Cerebellar cortex (tissue), 1 donor: ENCODE results near the gene BABAM2.

Experiments
- DNase-seq: peaks from one replicate; pipeline ENCODE4 v3.0.0-alpha.2; 2015; ENCODE audit warnings: low spot score

Gene BABAM2

DNA sequence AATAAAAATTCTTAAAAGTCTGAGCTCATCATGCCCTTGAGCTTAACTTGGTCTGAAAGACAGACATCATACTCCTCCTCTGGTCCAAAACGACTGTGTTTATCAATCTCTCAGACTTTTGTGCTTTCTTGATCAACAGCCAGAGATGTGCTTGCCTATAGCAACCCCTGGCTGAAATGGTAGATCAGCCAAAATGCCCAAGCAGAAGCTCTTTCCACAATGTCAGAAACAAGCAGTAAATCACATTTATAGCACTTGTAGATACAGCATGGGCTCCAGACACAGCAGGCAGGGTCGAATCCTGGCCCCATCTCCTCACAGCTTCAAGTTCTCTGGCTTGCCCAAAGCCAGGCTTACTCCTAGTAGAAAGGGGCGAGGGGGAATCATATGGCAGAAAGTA is 391.7 kb downstream of the BABAM2 start:
- no peak for DNase-seq

DNA sequence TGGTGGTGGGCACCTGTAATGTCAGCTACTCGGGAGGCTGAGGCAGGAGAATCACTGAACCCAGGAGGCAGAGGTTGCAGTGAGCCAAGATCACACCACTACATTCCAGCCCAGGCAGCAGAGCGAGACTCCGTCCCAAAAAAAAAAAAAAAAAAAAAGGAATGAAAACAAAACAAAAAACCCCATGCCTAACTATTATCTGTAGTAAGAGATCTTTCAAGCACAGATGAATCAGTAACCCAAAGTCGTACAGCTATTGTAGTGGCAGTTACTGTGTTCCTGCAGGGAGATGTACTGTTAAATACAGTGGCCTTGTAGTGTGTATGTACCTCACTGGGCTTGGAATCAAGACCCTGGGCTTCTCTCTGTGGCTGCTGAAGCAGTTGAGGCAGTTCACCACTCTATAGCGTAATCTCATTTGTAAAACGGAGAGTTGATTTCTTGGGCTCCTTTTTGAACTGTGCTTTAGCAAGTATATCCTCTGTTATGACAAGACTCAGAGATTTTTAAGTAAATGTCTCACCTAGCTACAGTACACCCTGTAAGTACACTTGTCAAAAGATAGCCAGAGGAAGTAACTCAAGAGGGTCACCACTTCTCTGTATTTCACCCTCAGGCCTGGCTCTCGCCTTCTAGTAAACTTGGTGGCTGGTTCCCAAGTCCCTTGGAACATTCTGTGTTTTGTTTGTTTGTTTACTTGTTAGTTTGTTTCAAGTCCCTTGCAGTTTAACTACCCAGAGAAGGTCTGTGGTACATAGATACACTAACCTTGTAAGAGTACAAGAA is 392.5 kb downstream of the BABAM2 start:
- no peak for DNase-seq

DNA sequence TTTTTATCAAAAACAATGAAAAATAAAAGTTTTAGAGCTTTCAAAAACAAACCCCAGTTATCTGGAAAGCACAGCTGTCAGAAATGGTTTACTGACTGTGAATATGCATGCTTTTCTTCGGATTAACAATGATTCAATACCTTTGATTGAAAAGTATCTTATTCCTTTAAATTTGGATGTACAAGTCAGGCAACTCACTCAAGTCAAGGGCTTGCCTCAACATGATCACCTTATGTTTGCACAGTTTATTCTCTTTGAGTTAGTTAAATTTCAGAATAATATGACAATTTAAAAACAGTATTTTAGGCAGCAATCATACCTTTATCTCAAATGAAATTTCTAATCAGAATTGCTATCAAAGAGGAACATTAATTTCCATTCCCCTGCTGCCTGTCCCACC is 393.3 kb downstream of the BABAM2 start:
- no peak for DNase-seq

DNA sequence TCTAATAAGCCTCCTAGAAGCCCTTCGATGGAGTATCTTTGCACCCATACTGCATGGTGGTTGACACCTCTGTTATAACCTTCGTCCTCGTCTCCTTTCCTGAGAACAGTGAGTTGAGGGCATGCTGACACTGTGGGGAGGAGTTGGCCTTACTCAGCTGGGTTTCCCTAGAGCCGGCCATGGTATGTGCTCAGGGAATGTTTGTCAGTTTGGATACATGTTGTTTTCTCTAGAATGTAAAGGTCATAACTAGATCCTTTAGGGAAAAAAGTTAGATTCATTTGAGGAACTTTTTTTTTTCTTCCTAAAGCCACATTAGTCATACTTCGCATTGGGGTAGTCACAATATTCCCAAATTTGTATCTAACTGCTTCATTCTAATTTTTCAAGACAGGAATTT is 396.1 kb downstream of the BABAM2 start:
- DNase-seq = no peak

DNA sequence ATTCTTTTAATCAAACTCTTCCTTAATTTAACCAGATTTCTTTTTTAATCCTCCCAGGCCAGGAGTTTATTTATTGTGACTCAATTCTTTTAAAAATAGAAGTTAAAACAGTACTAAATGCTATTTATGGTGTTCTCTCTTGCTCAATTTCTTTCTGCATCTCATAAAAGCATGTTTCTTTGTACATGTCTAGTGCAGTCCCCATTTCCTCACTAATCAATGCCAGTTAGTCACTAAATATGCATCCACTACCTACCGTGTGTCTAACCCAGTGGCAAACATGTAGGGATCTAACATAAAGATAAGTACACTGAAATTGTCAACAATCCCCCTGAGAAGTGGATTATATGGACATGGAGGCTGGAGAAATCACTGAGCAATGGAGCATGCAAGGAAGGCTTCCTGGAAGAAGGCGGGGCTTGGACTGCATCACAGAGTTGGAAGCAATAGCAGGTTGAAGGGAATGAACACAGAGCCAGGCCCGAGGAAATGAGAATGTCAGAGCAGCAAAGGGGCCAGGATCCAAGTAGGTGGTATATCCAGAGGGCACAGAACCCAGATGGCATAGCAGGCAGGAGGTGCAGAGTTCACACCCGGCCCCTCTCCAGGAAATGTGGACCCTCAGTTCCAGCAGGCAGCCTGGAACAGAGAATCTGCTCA is 396.9 kb downstream of the BABAM2 start:
- peak; percentile 52 for DNase-seq

DNA sequence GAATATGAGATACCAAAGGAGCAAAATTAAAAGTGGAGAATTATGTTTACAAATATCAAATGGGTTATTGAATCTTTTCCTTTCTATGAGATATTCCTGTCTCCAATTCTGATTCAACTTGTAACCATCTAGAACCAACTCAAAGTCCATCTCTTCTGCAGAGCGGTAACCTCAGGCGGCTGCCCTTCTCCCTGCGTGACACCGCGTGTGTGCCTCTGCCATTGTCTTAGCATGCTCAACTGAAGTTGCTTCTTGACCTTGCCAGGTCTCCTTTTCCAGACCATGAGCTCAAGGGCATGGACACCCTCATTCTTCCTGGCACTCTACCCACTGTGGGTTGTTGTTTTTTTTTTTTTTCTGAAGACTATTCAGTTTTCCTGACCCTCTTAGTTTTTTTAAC is 398.1 kb downstream of the BABAM2 start:
- no peak for DNase-seq

DNA sequence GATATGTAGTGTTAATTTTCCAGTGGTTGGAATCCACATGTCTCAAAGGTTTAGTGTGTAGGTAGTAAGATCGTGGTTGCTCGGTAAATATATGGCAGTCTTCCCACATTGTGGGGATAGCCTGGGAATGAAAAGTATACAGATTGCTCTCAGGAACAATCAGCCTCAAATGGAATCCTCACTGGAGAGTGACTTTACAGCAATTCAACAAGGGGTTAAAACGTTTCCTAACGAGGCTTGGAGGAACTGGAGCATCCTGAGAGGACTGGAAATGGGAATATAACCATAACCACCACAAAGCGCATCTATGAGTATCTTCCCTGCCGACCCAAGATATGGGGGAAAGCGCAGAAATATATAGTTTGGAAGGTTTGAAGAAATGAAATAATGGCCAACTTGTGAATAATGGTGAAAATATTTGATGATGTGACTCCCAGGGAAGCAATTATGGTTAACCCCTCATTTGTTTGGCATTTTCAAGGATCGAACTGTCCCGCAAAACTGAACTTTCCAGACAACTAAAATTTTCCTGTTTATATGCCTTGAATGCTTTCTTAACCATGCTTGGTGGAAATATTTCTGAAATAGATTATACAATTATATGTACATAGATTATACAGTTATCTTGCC is 401.4 kb downstream of the BABAM2 start:
- no peak for DNase-seq

DNA sequence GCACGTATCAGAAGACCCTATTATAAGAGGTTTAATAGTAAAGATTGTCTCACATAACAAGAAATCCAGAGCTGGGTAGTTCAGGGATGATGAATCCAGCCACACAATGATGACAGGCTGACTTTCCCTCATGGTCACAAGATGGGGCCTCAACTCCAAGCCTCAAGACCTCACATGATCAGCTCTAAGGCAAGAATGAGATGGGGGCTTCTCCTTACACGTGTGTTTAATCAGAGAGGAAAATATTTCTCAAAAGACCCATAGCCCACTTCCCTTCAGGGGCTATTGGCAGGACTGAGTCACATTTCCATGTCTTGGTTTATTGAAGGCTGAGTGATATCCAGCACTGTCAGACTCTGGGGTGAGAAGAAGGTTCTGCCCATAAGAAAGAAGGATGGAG is 402.0 kb downstream of the BABAM2 start:
- no peak for DNase-seq

DNA sequence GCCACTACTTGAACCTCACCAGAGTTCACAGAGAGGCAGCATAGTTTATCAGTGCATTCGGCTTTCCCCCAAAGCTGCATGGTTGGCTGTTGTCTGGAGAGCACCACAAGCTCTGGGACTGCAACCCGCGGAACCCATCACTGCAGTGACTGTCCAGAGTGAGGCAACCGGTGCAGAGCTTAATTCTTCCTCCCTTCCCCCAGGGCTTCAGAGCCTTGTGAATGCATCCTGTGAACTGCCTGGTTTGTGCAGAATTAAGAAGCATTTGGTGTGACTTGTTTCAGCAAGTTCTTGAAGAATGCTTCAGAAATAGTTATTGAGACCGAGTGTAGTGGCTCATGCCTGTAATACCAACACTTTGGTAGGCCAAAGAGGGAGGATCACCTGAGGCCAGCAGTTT is 402.9 kb downstream of the BABAM2 start:
- DNase-seq = no peak

DNA sequence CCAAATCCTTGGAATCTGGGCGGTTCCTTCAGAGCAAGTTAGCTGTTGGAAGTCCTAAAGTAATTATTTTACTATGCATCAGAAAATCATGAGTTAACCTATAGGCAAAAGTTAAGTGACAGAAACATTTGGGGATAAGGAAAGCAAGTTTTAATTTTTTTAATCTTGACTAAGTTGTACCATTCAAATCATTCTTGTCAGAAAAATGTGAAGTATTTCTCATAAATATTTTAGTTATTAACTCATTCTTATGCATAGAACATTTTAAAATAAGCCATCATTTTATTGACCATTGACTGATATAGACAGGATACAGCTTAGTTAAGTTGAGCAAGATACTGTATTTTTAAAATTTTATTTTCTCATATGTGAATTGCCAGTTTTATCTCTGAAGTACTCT is 403.9 kb downstream of the BABAM2 start:
- no peak for DNase-seq

DNA sequence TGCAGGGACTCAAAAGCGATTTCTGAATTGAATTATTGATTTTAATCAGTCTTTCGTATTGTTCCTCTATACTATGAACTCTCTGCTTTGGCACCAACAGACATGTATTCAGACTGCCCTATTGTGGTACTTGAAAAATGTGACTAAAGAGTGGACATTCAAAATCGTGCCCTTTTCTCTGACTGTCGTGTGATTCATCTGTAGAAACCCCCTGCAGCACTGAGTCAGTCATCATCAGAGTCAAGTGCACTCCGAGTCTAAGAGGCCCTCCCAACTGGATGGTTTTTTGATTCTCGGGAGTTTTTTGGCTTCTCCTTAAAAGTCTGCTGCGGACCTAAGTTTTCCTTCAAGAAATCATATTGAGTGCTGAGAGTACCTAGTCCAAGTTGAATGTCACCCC is 405.7 kb downstream of the BABAM2 start:
- DNase-seq = no peak

DNA sequence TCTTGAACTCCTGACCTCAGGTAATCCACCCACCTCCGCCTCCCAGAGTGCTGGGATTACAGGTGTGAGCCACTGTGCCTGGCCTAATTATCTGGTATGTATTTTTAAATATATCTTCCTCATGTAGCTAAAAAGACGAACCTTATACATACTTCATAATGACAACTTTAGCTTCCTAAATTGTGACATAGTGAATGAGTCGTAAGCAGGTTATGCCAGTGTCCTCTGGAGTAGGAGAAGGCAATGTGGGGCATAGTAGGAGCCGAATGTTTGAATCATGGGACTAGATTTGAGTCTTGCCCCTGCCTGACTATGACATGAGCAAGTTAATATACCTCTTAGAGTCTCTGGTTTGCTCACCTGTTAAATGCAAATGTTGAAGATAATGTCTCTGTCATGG is 406.4 kb downstream of the BABAM2 start:
- no peak for DNase-seq

DNA sequence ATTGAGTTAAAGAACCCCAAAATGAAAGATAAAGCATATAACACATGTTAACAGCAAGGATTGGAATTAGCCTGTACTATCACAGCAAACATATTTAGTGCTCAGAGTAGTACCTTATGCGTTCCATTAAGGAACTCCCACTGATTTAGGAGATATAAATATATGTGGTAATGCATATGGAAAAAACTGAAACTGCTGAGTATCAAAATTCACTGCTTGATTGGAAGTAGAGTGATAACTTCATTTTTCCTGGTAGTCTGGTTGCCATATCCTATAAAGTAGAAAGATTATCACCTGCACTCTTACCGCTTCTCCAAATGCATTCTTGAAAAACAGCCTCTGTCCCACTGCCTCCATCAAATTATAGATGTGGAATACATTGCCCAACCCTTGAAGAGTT is 407.0 kb downstream of the BABAM2 start:
- DNase-seq = no peak

DNA sequence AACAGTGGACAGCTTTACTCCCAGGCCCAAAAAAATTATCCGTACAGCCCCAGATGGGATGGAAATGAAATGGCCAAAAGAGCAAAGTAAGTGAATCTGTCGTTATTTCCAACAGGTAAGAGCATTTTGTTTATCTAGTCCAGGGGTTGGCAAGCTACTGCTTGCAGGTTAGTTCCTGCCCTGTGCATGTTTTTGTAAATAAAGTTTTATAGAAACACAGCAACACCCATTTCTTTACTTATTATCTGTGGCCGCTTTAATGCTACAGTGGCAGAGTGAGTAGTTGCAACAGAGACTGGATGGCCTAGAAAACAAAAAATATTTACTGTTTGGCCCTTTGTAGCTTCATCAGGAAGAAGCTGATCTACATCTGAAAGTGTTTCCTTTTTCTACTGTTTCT is 407.9 kb downstream of the BABAM2 start:
- DNase-seq = no peak

DNA sequence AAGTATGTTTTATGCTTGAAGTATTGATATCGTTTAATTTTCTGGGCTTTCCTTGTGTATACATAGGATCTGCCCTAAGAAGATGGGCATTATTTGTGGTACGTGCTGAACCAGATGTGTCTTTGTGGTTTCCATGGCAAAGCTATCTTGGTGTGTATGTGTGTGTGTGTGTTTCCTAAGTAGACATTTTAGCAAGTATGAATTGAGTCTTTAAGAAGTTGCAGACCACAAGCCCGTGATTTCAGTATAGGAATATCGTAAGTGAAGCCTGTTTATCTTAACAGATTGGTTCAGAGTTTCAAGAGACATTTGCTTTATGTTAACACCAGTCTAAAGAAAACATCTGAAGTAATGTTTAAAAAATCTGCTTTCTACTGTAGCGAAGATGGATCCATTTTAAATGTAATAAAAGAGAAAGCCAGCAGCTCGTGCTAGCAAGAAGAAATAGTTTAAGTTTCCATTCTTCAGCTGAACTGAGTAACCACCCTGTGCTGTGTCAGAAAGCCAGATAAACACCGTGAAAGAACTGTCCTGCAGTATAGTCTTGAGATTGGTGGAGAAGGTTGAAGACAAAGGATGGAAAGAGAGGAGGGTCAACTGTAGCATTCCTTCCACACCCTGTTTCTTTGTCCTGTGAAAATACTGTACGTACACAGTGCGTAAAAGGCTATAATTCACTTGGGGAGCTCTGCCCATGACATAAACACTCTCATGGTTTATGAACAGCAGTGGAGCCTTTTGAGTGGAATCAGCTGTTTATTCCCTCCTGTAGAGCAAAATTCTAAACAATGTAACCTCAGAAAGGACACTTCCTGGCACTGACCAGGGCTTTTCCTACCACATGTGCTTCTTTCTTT is 410.2 kb downstream of the BABAM2 start:
- DNase-seq = no peak

DNA sequence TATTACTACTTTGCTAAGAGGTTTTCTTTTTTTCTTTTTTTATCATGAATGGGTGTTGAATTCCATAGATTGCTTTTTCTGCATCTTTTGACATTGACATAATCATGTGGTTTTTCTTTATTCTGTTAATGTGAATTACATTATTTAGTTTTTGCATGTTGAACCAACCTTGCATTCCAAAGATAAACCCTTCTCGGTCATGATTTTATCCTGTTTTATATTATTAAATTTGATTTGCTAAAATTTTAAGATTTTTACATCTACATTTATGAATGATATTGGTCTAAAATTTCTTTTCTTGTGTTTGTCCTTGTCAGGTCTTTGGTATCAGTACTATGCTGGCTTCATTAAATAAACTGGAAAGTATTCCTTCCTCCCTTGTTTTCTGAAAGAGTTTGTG is 414.7 kb downstream of the BABAM2 start:
- DNase-seq = no peak

DNA sequence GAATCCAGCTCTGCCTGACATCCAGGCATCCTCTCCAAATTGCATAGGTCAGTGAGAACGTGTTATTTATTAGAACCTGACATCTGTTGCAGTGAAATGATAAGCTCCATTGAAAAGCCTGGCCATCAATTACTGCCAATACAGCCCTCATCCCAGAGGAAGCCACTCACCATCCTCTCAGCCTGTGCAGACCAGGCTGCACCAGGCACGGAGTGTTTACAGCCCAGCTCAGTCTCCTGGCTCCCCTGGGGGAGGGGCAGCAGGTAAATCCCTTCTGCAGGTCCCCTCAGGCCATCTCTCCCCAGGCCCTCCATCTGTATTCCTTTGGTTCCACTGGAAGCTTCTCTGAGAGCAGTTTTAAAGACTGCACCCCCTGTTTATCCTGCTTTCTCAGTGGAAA is 419.6 kb downstream of the BABAM2 start:
- no peak for DNase-seq

DNA sequence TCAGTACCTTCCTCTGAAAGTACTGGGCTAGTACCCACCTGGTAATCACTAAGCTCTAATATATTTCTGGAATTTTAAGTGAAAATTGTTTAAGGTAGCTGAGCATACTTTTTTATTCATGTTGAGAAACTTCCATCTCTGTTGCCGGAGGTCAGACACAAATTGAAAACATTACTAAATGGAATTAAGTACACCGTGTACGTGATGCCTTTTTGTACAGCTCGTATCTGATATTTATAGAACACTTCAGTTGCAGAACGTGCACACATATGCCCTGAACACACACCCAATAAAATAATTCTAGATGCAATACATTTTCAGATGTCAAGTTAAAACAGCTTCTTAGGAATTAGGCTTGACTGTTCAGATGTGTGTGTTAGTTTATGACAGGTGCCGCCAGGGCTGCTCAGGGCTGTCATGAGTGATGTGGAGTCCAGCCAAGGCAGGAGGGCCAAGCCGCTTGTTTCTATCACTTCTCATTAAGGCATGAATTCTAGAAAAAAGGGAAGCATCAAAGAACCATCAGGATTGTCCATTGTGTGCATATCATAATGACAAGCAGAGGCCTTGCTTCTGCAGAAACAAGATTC is 421.2 kb downstream of the BABAM2 start:
- DNase-seq = no peak

DNA sequence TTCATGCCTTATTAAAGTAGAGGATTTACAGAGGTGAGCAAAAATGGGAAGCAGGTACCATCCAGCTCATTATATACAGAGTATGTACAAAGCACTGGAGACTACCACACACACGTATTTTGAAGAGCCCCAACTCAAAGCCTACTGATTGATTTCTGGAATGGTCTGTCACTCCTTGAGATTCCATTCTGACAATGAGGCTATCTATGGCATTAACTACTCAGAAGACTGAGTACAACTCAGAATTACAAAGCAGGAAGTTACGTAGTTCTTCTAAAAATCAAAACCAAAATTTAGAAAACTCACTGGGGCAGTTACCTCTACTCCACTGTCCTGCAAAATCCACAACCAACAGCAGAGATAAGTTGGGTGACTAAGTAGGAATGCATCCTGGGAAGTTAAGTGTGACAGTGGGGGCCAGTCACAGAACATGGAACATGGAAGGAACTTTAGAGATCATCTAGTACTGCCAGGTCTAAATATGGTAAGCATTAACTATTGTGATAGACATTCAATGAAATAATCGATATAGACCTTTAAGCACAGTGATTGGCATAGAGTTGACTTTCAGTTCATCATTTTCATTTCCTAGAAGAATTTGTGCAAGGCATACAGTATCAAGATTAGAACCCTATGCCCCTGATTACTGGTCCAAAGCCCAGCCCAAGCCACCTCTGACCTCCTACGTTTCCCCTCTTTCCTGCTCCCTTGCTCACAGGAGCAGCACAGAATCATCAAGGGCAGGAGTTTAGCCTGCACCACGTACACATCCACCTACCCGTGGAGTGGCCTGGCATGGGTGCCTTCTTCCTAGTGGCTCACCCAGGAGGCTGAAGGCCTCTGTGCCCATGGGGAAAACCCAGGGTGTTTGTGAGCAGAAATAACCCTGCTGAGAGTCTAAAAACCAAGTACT is 422.0 kb downstream of the BABAM2 start:
- DNase-seq = no peak

DNA sequence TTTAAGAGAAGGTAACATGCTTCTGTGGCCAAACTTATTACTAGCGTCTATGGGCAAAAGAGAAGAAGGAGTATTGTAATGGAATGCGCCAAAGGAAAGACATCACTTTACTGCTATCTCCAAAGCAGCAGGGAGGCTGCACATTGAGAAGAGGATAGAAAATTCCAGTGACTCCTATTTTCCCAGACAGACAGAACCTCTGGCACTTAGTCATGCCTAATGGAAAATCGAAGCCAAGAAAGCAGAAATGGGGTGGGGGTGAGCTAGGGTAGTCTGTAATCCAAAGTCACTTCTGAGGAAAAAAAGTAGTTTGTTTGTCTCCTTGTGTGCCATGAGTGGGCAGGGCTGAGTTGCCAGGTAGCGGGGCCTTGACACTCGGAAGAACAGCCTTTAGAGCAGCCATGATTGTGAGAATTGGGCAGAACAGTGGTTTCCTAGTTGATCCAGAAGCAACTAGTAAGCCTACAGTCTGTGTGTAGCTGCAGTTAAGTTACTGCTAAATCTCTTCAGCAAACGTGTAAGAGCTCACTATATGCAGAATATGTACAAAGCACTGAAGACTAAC is 422.8 kb downstream of the BABAM2 start:
- no peak for DNase-seq

DNA sequence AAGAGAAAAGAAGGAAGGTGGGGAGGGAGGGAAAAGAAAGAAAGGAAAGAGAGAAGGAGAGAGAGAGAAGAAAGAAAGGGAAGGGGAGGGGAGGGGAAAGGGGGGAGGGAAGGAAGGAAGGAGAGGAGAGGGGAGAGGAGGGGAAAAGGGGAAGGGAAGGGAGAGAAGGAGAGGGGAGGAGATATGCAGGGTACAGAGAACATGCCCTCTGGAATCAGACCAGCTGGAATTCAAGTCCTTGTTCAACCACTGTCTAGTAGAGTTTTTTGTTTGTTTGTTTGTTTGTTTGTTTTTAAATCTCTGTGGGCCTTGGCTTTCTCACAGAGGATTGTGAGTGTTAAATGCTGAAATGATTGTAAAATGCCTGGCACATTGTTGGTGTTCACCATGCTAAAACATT is 424.4 kb downstream of the BABAM2 start:
- no peak for DNase-seq
